ENCODE data around the gene POLR3B.

DNA sequence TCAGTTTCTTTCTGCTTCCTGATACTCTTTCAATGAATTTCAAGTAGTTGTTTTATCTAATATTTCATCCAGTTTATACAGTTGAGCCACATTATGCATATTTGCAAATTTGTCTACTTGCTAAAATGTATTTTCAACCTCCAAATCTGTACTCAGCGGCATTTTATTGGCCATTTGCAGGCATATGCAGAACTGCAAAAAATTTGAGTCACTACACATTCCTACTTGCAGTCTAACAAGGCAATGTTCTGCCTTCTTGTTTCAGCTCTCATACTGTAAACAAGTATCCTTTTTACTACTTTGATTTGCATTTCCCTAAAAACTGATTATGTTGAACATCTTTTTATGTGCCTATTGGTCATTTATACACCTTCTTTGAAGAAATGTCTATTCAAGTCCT, 55.0 kb downstream of the POLR3B start:
- TF ChIP-seq YY1 (IDR thresholded peaks at IDR 0.05; ENCODE audit: low read depth) (no peak), CEBPB (IDR thresholded peaks at IDR 0.05) (no peak), TCF12 (IDR thresholded peaks at IDR 0.05; ENCODE audit: low read depth) (no peak), EGR1 (IDR thresholded peaks at IDR 0.05) (no peak), EP300 (IDR thresholded peaks at IDR 0.05; ENCODE audit: borderline replicate concordance) (no peak), RAD21 (IDR thresholded peaks at IDR 0.05; ENCODE audit: low read depth) (no peak), TAF1 (IDR thresholded peaks at IDR 0.05; ENCODE audit: low read depth) (no peak), CREB1 (IDR thresholded peaks at IDR 0.05; ENCODE audit: low read depth) (no peak), FOXM1 (IDR thresholded peaks at IDR 0.05; ENCODE audit: borderline replicate concordance, low read depth) (no peak), NFIC (IDR thresholded peaks at IDR 0.05) (no peak)
- TF ChIP-seq, protein P1, sequence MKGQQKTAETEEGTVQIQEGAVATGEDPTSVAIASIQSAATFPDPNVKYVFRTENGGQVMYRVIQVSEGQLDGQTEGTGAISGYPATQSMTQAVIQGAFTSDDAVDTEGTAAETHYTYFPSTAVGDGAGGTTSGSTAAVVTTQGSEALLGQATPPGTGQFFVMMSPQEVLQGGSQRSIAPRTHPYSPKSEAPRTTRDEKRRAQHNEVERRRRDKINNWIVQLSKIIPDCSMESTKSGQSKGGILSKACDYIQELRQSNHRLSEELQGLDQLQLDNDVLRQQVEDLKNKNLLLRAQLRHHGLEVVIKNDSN (IDR thresholded peaks at IDR 0.05), result no peak
- TF ChIP-seq, protein P2, sequence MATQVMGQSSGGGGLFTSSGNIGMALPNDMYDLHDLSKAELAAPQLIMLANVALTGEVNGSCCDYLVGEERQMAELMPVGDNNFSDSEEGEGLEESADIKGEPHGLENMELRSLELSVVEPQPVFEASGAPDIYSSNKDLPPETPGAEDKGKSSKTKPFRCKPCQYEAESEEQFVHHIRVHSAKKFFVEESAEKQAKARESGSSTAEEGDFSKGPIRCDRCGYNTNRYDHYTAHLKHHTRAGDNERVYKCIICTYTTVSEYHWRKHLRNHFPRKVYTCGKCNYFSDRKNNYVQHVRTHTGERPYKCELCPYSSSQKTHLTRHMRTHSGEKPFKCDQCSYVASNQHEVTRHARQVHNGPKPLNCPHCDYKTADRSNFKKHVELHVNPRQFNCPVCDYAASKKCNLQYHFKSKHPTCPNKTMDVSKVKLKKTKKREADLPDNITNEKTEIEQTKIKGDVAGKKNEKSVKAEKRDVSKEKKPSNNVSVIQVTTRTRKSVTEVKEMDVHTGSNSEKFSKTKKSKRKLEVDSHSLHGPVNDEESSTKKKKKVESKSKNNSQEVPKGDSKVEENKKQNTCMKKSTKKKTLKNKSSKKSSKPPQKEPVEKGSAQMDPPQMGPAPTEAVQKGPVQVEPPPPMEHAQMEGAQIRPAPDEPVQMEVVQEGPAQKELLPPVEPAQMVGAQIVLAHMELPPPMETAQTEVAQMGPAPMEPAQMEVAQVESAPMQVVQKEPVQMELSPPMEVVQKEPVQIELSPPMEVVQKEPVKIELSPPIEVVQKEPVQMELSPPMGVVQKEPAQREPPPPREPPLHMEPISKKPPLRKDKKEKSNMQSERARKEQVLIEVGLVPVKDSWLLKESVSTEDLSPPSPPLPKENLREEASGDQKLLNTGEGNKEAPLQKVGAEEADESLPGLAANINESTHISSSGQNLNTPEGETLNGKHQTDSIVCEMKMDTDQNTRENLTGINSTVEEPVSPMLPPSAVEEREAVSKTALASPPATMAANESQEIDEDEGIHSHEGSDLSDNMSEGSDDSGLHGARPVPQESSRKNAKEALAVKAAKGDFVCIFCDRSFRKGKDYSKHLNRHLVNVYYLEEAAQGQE (IDR thresholded peaks at IDR 0.05; ENCODE audit: low read depth), result no peak
- TF ChIP-seq, protein P3, sequence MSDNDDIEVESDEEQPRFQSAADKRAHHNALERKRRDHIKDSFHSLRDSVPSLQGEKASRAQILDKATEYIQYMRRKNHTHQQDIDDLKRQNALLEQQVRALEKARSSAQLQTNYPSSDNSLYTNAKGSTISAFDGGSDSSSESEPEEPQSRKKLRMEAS (IDR thresholded peaks at IDR 0.05), result no peak
